ENCODE results near the gene IL18. TPM values are rescaled to one million over a fixed set of nuclear protein-coding genes. Genes with fewer than 3 reads are reported as not detected.

IL18 gene
- total and polyA plus RNA-seq, 2 experiments from 2014 or later: 0.28 to 1.7 TPM

DNA sequence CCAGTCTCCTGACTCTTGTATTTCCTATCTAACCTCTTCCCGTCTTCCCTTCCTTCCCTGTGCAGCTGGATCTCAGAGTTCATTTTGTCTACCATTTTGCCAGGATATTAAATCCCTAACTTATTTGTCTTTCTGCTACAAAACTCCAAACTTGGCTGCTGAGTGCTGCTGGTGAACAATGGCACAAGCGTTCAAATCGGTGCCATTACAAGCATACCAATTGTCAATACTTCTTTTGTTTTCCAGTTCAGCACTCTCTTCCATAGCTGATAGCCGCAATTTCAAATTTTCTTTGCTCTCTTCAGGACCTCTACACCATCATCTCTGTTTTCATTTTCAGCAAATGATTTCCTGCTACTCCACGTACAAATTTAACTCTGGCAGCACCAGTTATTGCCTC, 13.4 kb downstream of the IL18 start:
- H3K9me3 Mint-ChIP-seq: no peaks in the 10 kb centered on the region
- H2AFZ ChIP-seq: no peak overlapping the region
- no peak overlapping the region for H3K27ac Mint-ChIP-seq
- no peaks in the 10 kb centered on the region for H3K36me3 Mint-ChIP-seq (ENCODE audit: low read depth)
- H3K4me3 ChIP-seq: no peak overlapping the region
- H3K79me2 ChIP-seq (replicated peaks; ENCODE audit: insufficient read depth): no peaks in the 10 kb centered on the region
- H4K20me1 ChIP-seq (replicated peaks; ENCODE audit: insufficient read depth): no peaks in the 10 kb centered on the region
- H3K9me2 ChIP-seq (ENCODE audit: insufficient read depth): no peaks in the 10 kb centered on the region
- H3K4me1 ChIP-seq (ENCODE audit: insufficient read depth): no peaks in the 10 kb centered on the region
- H3K4me3 Mint-ChIP-seq: no peak overlapping the region
- peaks cover 2% of the 10 kb centered on the region for H3K27me3 Mint-ChIP-seq (ENCODE audit: insufficient read depth, low read depth, poor library complexity)
- no peak overlapping the region for H3K27ac ChIP-seq (ENCODE audit: low read depth)
- no peaks in the 10 kb centered on the region for H3K27me3 ChIP-seq (ENCODE audit: insufficient read depth)
- H3K4me1 Mint-ChIP-seq: no peaks in the 10 kb centered on the region
- no peaks in the 10 kb centered on the region for H3K36me3 ChIP-seq (ENCODE audit: insufficient read depth)
- no peak overlapping the region for H3K4me2 ChIP-seq
- ATAC-seq: no peak
- TF ChIP-seq EZH2phosphoT487 (IDR thresholded peaks at IDR 0.05; ENCODE audit: unreplicated experiment): no peak
- TF ChIP-seq CTCF (conservative IDR thresholded peaks at IDR 0.05; ENCODE audit: low read depth in 2 of 2): no peak
- TF ChIP-seq JUNB (IDR thresholded peaks at IDR 0.05; ENCODE audit: unreplicated experiment): no peak
- no peak for TF ChIP-seq ZNF331 (CRISPR knock-in tag; IDR thresholded peaks at IDR 0.05; ENCODE audit: low read depth)
- TF ChIP-seq NANOG (IDR thresholded peaks at IDR 0.05; ENCODE audit: borderline replicate concordance): no peak
- TF ChIP-seq, protein P1, sequence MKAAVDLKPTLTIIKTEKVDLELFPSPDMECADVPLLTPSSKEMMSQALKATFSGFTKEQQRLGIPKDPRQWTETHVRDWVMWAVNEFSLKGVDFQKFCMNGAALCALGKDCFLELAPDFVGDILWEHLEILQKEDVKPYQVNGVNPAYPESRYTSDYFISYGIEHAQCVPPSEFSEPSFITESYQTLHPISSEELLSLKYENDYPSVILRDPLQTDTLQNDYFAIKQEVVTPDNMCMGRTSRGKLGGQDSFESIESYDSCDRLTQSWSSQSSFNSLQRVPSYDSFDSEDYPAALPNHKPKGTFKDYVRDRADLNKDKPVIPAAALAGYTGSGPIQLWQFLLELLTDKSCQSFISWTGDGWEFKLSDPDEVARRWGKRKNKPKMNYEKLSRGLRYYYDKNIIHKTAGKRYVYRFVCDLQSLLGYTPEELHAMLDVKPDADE (IDR thresholded peaks at IDR 0.05): no peak
- no peak for TF ChIP-seq STAT1 (IDR thresholded peaks at IDR 0.05; ENCODE audit: unreplicated experiment)
- TF ChIP-seq CREB1 (CRISPR knock-in tag; IDR thresholded peaks at IDR 0.05; ENCODE audit: low read depth): no peak
- no peak for TF ChIP-seq ZNF114 (CRISPR knock-in tag; IDR thresholded peaks at IDR 0.05)
- no peak for TF ChIP-seq POLR2AphosphoS5 (IDR thresholded peaks at IDR 0.05; ENCODE audit: low read depth)
- TF ChIP-seq EZH2 (IDR thresholded peaks at IDR 0.05; ENCODE audit: low read depth, unreplicated experiment): no peak
- no peak for TF ChIP-seq REST (IDR thresholded peaks at IDR 0.05; ENCODE audit: unreplicated experiment)
- TF ChIP-seq ZNF462 (CRISPR knock-in tag; IDR thresholded peaks at IDR 0.05): no peak
- no peaks in the 10 kb centered on the region for H3F3A ChIP-seq (replicated peaks; ENCODE audit: low read depth)
- DNase-seq (ENCODE audit: low spot score): no peak

All from GM23338 (cell line).